IPS DF 6.9 (cell line): ENCODE data around the gene MIOX.
A peak's percentile ranks its signal among the peaks of the same experiment; 100 is the strongest.

ENCODE experiments used
- DNase-seq: peaks from one replicate; pipeline ENCODE4 v3.0.0-alpha.2; 2013; ENCODE audit warnings: low read depth, low spot score
- H3K27ac ChIP-seq: one replicate; pipeline ENCODE4 v1.5.1; 2013; ENCODE audit warnings: low read length, control low read depth
- H3K27me3 ChIP-seq: 2 replicates; pipeline ENCODE4 v1.6.1; 2013; ENCODE audit warnings: mild to moderate bottlenecking, low read length; ENCODE audit not compliant: control insufficient read depth, insufficient read depth
- H3K36me3 ChIP-seq: 2 replicates; pipeline ENCODE4 v1.6.1; 2013; ENCODE audit warnings: low read length; ENCODE audit not compliant: control insufficient read depth, insufficient read depth
- H3K4me1 ChIP-seq: 2 replicates; pipeline ENCODE4 v1.6.1; 2013; ENCODE audit warnings: low read length; ENCODE audit not compliant: control insufficient read depth, insufficient read depth
- H3K4me3 ChIP-seq: 2 replicates; pipeline ENCODE4 v1.5.1; 2013; ENCODE audit warnings: mild to moderate bottlenecking, low read length
- H3K9me3 ChIP-seq: 2 replicates; pipeline ENCODE4 v1.6.1; 2013; ENCODE audit warnings: low read length, inconsistent platforms; ENCODE audit not compliant: control insufficient read depth, insufficient read depth
- WGBS: extraction: QIAGEN DNeasy Blood & Tissue Kit; methylation state at CpG from one replicate; pipeline ENCODE4 v1.1.7; 2013; ENCODE audit warnings: mixed read lengths, missing lambda C conversion rate; ENCODE audit not compliant: insufficient read length, insufficient coverage; 5-methylcytosine and 5-hydroxymethylcytosine counted together

Gene MIOX

DNA sequence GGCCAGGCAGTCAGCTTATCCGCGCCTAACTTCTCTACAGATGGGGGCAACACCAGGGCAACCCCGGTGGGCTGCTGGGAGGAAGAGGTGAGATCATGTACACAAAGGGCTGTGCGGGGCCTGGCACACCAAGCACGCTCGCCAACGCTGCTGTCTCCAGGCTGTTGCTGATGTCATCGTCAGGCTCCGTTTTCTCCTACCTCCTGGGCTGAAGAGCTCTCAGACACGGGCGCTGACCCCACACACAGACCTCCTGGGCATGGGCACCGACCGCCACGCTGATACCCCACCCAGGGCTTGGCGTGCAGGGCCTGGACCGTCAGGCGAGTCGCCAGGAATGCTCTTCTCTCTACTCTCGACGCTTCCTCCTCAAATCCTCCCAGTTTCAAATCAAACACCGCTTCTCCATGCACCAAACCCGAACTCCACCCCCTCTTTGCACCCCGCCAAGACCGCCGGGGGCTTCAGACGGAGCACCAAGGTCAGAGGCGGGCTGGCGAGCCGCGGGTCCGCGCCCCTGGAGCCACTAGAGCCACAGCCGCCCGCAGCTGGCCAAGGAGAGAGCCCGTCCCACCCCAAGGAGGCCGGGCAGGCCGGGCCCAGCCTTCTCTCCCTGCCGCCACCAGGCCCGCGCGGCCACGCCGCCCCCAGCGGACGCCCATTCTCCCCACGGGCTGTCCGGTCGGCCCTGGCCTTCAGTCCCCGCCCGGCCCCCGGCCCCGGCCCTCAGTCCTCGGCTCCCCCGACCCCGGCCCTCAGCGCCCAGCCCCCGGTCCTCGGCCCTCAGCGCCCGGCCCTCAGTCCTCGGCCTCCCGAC lies 12.6 kb upstream of the MIOX start:
- Histone ChIP-seq H3K27me3 (no peaks in the 10 kb centered on the region), H3K9me3 (no peaks in the 10 kb centered on the region), H3K27ac (no peak overlapping the region), H3K4me3 (peak overlapping the region; percentile 87), H3K36me3 (no peaks in the 10 kb centered on the region), H3K4me1 (peaks cover 9% of the 10 kb centered on the region)
- no CpG with 5 or more reads among the region's 62 CpGs for WGBS
- no peak for DNase-seq

DNA sequence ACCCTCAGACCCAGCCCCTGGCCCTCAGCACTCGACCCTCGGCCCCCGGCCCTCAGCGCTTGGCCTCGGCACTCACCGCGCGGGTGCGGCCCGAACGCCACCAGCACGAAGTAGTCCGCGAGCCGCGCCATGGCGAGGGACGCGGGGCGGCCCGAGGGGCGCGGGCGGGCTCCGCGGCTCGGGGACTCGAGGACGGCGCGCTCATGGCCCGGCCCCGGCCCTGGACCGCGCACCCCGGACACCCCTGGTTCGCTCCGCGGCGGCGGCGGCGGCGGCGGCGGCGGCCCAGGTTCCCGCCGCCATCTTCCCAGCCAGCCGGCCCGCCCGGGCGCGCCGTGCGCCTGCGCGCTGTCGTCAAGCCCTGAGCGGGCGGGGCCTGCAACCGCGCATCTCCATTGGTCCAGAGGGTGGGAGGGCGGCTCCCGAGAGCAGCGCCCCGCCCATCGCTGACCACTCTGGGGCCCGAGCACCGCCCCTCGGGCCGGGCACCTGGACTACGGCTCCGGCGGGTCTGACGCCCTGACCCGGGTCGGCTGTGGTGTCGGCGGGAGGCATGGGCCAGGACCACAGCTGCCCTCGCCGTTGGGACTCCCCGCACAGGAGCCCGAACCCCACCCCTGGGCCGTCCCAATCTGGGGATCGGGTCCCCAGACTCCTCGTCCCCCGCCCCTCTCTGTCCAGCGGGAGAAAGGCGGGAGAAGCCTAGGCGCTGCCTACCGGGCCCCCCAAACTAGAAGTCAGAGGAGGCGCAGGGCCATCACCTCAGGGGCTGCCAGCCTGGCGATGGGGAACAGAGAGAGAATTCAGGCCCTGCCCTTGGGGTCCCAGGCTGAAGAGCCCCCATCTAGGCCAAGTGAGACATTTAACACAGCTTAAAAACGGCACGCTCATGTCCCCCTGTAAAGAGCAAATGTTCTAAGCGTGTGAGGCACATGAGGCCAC lies 11.7 kb upstream of the MIOX start, which contains the start of gene SBF1:
Gene SBF1, minus strand, starts transcription at position 326 of the 942 bp plus-strand sequence. Its CDS starts 195 bp downstream, at position 131.
- H3K27me3 ChIP-seq, result no peaks in the 10 kb centered on the region; the same call in 1 of the 2 replicates
- no peak within 1 kb of the TSS for H3K27ac ChIP-seq
- H3K4me1 ChIP-seq, result peaks cover 9% of the 10 kb centered on the region
- no CpG with 5 or more reads among the region's 97 CpGs for WGBS
- H3K36me3 ChIP-seq, result no peaks in the 10 kb centered on the region
- DNase-seq, result peak; percentile 72
- peak within 1 kb of the TSS; percentile 87 for H3K4me3 ChIP-seq
- no peaks in the 10 kb centered on the region for H3K9me3 ChIP-seq

DNA sequence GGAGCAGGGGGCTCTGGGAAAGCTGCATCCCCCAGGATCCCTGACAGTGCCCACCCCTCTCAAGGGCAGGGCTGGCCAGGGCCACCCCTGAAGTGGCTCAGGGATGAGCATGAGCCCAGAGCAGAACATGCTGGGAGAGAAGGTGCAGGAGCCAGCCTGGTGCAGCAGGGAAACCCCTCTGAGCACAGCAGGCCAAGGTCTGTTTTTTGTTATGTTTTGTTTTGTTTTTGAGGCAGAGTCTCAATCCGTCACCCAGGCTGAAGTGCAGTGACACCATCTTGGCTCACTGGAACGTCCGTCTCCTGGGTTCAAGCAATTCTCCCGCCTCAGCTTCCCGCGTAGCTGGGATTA lies 11.0 kb upstream of the MIOX start:
- whole genome bisulfite sequencing, result no CpG with 5 or more reads among the region's 6 CpGs
- no peak for DNase-seq
- Histone ChIP-seq H3K4me3 (no peak overlapping the region), H3K4me1 (peaks cover 3% of the 10 kb centered on the region; the same call in 1 of the 2 replicates), H3K36me3 (no peaks in the 10 kb centered on the region), H3K27me3 (peaks cover 4% of the 10 kb centered on the region; the same call in 1 of the 2 replicates), H3K9me3 (no peaks in the 10 kb centered on the region), H3K27ac (no peak overlapping the region)

DNA sequence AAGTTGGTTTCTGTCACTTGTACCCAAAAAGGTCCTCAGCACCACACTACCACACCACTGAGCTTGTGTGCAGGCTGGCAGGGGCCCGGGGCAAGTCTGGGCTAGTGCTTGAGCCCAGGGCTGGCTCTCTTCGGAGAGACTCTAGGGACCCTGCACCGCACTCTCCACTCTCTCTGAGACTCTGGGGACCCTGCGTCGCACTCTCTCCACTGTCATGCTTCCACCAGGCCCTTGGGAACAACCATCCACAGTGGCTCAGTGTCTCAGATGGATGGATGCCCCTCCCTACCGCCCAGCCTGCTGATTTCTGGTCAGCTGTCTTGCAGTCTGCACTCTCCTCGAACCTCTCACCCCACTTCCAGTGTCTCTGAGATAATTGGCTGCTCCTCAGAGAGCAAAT lies 9.8 kb upstream of the MIOX start:
- no peak for DNase-seq
- peaks cover 3% of the 10 kb centered on the region; the same call in 1 of the 2 replicates for H3K4me1 ChIP-seq
- H3K36me3 ChIP-seq, result no peaks in the 10 kb centered on the region
- H3K27me3 ChIP-seq, result peaks cover 4% of the 10 kb centered on the region; the same call in 1 of the 2 replicates
- WGBS, result no CpG with 5 or more reads among the region's 7 CpGs
- no peak overlapping the region for H3K4me3 ChIP-seq
- H3K9me3 ChIP-seq, result no peaks in the 10 kb centered on the region
- H3K27ac ChIP-seq, result no peak overlapping the region

DNA sequence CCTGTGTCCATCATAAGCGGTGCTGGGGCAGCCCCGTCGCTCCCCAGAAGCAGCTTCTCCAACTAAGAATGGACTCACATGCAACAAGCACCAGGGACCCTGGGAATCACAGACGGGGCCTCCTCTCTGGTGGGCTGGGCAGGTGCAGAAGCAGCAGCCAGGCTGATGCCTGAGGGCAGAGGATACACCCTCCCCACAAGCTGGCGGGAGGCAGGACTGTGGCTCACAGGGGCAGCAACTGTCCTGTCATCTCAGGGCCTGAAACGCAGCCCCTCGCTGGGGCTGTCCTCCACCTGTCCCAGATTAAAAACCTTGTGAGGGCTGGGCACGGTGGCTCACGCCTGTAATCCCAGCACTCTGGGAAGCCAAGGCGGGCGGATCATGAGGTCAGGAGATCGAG lies 8.7 kb upstream of the MIOX start:
- DNase-seq, result no peak
- Histone ChIP-seq H3K27me3 (peaks cover 4% of the 10 kb centered on the region; the same call in 1 of the 2 replicates), H3K27ac (no peak overlapping the region), H3K4me1 (peaks cover 3% of the 10 kb centered on the region; the same call in 1 of the 2 replicates), H3K9me3 (no peaks in the 10 kb centered on the region), H3K36me3 (peaks cover 3% of the 10 kb centered on the region; the same call in 1 of the 2 replicates), H3K4me3 (no peak overlapping the region)
- WGBS, result no CpG with 5 or more reads among the region's 12 CpGs

DNA sequence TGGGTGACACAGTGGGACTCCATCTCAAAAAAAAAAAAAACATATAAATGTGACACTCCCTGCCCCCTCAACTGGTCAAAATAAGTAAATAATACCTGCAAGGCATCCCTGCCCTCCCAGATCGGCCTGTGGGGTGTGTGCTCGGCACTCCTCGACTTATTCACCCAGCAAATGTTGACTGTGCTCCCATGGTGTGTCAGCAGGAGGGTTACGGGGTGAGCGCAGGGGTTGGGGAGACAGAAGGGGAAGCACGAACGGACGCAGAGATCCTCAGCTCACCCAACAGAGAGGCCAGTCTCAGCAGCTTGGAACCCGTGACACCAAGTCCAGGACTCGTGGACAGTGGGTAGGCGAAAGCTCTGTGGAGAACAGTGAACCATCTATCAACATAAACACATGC lies 6.9 kb upstream of the MIOX start:
- DNase-seq, result no peak
- WGBS, result no CpG with 5 or more reads among the region's 11 CpGs
- Histone ChIP-seq H3K9me3 (no peaks in the 10 kb centered on the region), H3K4me1 (0 out of 2 replicates have a peak, but pooled peaks cover 1% of the 10 kb centered on the region), H3K27me3 (peaks cover 4% of the 10 kb centered on the region; the same call in 1 of the 2 replicates), H3K27ac (no peak overlapping the region), H3K36me3 (peaks cover 3% of the 10 kb centered on the region; the same call in 1 of the 2 replicates), H3K4me3 (no peak overlapping the region)

DNA sequence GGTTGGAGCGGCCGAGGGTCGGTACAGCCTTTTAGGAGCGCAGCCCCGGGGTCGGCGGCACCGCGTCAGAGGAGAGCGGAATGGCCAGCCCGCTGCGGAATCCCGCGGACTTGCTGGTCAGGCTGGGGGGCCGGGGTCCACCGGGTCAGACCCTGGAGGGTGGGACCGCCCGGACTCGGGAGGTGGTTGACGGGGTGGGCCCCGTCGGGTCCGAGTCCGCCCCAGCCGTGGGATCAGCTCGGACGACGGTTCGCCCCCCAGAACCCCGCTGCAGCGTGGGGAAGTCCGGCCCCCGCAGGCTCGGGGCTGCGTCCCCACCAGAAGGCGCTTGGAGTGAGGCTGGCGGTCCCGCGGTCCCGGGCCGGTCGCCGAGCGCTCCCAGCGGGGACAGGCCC lies 5.6 kb upstream of the MIOX start:
- Histone ChIP-seq H3K36me3 (peaks cover 3% of the 10 kb centered on the region; the same call in 1 of the 2 replicates), H3K27ac (no peak overlapping the region), H3K4me1 (no peaks in the 10 kb centered on the region), H3K4me3 (peak overlapping the region; percentile 83), H3K27me3 (peaks cover 4% of the 10 kb centered on the region; the same call in 1 of the 2 replicates), H3K9me3 (no peaks in the 10 kb centered on the region)
- no CpG with 5 or more reads among the region's 45 CpGs for WGBS
- DNase-seq, result no peak

DNA sequence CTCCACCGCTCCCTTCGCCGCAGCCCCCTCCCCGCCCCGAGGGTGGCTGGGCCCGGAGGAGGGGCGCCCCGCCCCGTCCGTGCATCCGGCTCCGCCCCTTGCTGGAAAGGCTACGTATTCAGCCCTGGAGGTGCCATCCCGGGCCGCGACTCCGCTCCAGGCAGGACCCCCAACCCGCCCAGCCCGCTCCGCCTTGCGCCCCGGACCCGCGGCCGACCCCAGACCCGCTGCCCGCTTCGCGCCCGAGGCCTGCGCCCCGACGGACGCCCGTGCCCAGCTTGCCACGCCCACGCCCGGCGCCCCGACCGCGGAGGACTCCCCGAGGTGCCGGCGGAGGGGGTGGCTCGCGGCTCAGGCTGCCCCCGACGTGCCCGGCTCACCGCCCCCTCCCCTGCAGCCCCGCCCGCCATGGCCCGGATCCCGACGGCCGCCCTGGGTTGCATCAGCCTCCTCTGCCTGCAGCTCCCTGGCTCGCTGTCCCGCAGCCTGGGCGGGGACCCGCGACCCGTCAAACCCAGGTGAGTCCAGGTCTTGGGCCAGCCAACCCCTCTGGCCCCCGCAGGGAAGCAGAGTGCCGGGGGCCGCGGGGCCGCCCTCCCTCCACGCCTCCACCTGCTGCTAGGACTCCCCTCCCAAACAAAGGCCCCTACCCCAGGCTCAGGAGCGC lies 5.1 kb upstream of the MIOX start, which contains the start of gene ADM2:
Gene ADM2, plus strand, starts transcription at position 104 of the 667 bp plus-strand sequence. Its CDS starts 305 bp downstream, at position 409.
- no CpG with 5 or more reads among the region's 70 CpGs for WGBS
- peaks cover 4% of the 10 kb centered on the region; the same call in 1 of the 2 replicates for H3K27me3 ChIP-seq
- no peaks in the 10 kb centered on the region for H3K4me1 ChIP-seq
- H3K27ac ChIP-seq, result no peak within 1 kb of the TSS
- DNase-seq, result no peak
- no peaks in the 10 kb centered on the region for H3K9me3 ChIP-seq
- H3K4me3 ChIP-seq, result peak within 1 kb of the TSS; percentile 83
- H3K36me3 ChIP-seq, result peaks cover 3% of the 10 kb centered on the region; the same call in 1 of the 2 replicates

DNA sequence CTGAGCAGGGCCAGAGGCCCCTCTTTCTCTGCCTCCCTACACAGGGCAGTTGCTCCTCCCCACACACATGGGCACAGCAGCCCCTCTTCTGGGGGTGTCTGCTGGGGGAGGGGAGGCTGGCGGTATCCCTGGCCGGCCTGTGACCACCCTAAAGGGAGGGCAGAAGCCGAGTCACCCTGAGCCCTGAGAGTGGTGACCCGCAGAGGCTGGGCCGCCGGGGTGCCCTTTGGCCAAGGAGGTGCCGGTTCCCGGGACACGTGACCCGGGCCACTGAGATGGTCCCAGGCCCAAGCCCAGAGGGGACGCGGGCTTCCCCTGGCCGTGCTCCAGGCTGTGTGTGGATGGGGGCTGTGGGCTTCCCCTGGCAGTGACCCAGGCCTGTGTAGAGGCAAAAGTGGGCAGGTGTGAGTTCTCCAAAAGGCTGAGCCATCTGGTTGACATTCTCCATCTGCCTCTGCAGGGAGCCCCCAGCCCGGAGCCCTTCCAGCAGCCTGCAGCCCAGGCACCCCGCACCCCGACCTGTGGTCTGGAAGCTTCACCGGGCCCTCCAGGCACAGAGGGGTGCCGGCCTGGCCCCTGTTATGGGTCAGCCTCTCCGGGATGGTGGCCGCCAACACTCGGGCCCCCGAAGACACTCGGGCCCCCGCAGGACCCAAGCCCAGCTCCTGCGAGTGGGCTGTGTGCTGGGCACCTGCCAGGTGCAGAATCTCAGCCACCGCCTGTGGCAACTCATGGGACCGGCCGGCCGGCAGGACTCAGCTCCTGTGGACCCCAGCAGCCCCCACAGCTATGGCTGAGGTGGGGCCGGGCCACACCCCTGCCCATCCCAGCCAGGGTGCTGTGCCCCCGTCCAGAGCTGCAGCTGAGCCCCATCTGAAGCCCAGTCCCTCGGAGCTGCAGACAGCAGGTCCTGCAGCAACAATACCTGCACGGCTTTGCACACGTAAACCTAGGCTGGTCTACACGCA lies 4.3 kb upstream of the MIOX start:
- Histone ChIP-seq H3K27ac (no peak overlapping the region), H3K4me3 (peak overlapping the region; percentile 83), H3K27me3 (peaks cover 4% of the 10 kb centered on the region; the same call in 1 of the 2 replicates), H3K9me3 (no peaks in the 10 kb centered on the region), H3K36me3 (peaks cover 3% of the 10 kb centered on the region; the same call in 1 of the 2 replicates), H3K4me1 (no peaks in the 10 kb centered on the region)
- WGBS, result no CpG with 5 or more reads among the region's 35 CpGs
- no peak for DNase-seq
